SKM-1 (cell line): ENCODE results near the gene ZNF264.
"Not testable (repeated sequence)": the region's sequence is repeated elsewhere in the genome, so short reads cannot be mapped to it uniquely, and the experiment has no call there.

Experiments
- DNase-seq: peaks from one replicate; lab custom pipeline; 2025; ENCODE audit not compliant: unreplicated experiment; lab: John Stamatoyannopoulos, UW

Gene ZNF264

GRCh38 chr19:57244513-57244912, 53.2 kb downstream of the ZNF264 start:
- DNase-seq: no peak

- DNase-seq: no peak
Observed at GRCh38 chr19:57245066-57245465, 53.8 kb downstream of the ZNF264 start.

- DNase-seq: no peak
Observed at GRCh38 chr19:57245959-57246358, 54.7 kb downstream of the ZNF264 start.

GRCh38 chr19:57248646-57249045, 57.3 kb downstream of the ZNF264 start:
- DNase-seq: no peak

GRCh38 chr19:57249329-57249728, 58.0 kb downstream of the ZNF264 start:
- no peak for DNase-seq

GRCh38 chr19:57253767-57254166, 62.5 kb downstream of the ZNF264 start:
- DNase-seq: not testable (repeated sequence)

- no peak for DNase-seq
Observed at GRCh38 chr19:57262044-57262443, 70.7 kb downstream of the ZNF264 start.

- no peak for DNase-seq
Observed at GRCh38 chr19:57263244-57263741, 72.0 kb downstream of the ZNF264 start.

- DNase-seq: no peak
Observed at GRCh38 chr19:57267291-57267690, 76.0 kb downstream of the ZNF264 start.

GRCh38 chr19:57269515-57270250, 78.4 kb downstream of the ZNF264 start:
- no peak for DNase-seq

- no peak for DNase-seq
Observed at GRCh38 chr19:57271280-57271679, 80.0 kb downstream of the ZNF264 start.
